Measurements from ENCODE around the gene SOHLH1.

The SOHLH1 gene

DNA sequence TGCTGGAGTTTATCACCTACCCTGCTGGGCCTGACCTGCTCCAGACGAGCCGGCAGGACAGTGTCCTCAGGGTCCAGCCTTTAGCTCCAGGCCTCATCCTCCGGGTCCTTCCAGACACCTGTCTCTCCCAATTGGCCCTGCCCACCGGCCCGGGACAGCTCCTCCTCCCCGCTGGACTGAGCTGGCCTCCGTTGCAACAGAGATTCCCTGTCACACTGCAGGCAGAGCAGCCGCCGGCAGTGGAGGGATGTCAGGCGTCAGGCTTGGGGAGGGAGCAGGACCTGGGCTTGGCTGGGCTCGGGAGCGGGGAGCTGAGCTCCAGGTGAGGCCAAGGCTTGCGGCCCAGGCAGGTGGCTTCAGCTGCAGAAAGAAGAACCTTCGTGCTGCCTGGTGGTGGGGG, 4.4 kb upstream of the SOHLH1 start:
- no peak overlapping the region for H3K4me3 Mint-ChIP-seq
- no peaks in the 10 kb centered on the region for H3K9me3 Mint-ChIP-seq
- no peaks in the 10 kb centered on the region for H3K27me3 Mint-ChIP-seq (ENCODE audit: low read depth)
- H3K4me1 Mint-ChIP-seq (ENCODE audit: low read depth) = no peaks in the 10 kb centered on the region
- DNase-seq (ENCODE audit: low spot score) = no peak
- H3K27ac Mint-ChIP-seq = no peak overlapping the region
- no peaks in the 10 kb centered on the region for H3K36me3 Mint-ChIP-seq (ENCODE audit: low read depth)

DNA sequence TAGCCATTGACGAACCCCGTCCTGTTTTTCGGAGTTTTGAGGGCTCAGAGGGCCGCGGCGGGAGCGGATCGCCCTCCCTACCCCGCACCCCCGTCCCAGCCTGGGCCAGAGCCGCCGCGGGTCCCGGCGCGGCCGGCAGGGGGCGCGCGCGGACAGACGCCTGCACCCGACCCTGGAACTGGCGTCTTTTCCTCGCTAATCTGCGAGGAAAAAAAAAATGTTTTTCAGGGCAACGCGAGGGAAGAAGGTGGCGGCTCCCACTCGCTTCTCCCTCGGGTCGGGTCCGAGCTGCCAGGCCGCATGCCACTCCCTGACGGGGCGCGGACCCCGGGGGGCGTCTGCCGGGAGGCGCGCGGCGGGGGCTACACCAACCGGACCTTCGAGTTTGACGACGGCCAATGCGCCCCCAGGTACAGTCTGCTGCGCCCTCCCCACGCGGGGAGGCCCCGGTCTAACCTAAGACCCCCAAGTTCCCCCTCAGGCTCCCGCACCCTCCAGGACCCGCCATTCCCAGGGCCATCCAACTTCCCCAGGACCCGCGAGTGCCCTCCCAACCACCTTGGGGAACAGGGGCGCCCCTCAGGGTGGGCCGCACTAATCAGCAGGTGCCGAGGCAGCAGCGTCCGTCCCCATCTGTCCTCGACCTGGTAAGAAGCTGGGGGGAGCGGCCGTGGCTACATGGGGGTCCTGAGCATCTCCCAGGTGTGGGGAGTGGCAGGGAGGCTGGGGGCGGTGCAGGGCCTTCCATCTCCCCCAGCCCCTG, 2.9 kb upstream of the SOHLH1 start, which contains the start of gene KCNT1:
TSS of gene KCNT1 (plus strand) at position 227 of the 763 bp plus-strand sequence. CDS start at position 301, 74 bp downstream.
- Mint-ChIP-seq H3K4me1 (ENCODE audit: low read depth) (no peaks in the 10 kb centered on the region), H3K27ac (no peak within 1 kb of the TSS), H3K36me3 (ENCODE audit: low read depth) (no peaks in the 10 kb centered on the region), H3K27me3 (ENCODE audit: low read depth) (no peaks in the 10 kb centered on the region), H3K4me3 (no peak within 1 kb of the TSS), H3K9me3 (no peaks in the 10 kb centered on the region)
- DNase-seq (ENCODE audit: low spot score) = peak; percentile 38

DNA sequence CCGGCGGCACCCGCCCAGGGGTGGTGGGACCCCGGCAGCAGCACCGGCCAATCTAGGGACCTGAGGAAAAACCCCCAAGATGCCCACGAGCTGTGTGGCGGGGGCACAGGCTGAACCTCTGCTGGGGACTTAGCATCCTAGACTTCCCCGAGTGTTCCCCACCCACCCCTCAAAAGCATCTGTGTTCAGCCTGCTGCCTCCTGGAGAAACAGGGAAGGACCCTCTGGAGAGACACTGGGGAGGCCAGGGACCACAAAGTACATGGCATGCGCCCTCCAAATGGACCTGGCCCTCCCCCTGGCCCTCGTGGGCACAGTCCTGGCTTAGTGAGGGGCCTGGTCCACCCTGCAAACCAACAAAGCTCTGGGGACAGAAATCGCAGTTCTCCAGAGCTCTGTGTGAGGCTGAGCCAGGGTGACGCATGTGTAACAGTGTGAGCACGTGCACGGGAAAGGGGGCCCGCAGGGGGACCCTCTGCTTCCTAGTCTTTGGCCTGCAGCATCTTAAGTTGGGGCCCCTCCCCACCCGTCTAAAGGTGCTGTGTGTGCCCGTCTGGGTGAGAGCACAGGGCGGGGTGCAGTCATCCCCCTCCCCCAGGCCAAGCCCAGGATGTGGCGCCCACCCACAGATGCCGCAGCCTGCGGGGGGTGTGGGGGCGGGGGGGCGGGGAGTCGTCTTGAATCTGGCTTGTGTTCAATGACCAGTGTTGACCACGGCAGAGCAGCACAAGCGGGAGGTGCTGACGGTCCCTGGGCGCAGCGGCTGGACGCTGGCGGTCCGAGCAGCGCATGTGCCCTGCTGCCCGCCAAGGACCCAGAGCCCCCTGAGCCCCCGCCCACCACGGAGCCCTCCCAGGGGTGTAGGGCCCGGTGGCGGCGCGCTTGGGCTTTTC, 2.0 kb upstream of the SOHLH1 start:
- H3K27ac Mint-ChIP-seq = no peak overlapping the region
- DNase-seq (ENCODE audit: low spot score) = no peak
- no peak overlapping the region for H3K4me3 Mint-ChIP-seq
- H3K4me1 Mint-ChIP-seq (ENCODE audit: low read depth) = no peaks in the 10 kb centered on the region
- H3K27me3 Mint-ChIP-seq (ENCODE audit: low read depth) = no peaks in the 10 kb centered on the region
- H3K9me3 Mint-ChIP-seq = no peaks in the 10 kb centered on the region
- no peaks in the 10 kb centered on the region for H3K36me3 Mint-ChIP-seq (ENCODE audit: low read depth)

- H3K4me3 Mint-ChIP-seq = no peak overlapping the region
- no peaks in the 10 kb centered on the region for H3K27me3 Mint-ChIP-seq (ENCODE audit: low read depth)
Observed at GRCh38 chr9:135700525-135700924, 1.2 kb upstream of the SOHLH1 start.

DNA sequence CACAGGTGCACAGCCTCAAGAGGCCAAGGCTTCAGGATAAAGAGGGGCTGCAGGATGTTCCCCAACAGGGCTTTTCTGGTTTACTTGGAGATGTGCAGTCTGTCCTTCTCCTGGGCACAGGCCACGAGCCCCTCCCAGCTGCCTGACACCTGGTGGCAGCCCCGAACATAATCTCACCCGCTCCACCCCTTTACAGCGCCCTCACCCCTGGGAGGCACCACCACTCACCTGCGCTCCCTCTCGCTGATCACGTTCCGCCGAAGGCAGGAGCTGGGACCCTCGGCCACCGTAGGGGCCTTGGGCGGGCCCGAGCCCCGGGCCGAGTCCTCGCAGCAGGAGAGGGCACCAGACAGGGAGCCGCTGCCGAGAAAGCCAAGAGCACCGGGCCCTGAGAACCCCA, 514 bp downstream of the SOHLH1 start:
- Mint-ChIP-seq H3K36me3 (ENCODE audit: low read depth) (no peaks in the 10 kb centered on the region), H3K4me1 (ENCODE audit: low read depth) (no peaks in the 10 kb centered on the region), H3K27me3 (ENCODE audit: low read depth) (no peaks in the 10 kb centered on the region), H3K4me3 (no peak overlapping the region), H3K27ac (no peak overlapping the region), H3K9me3 (no peaks in the 10 kb centered on the region)
- DNase-seq (ENCODE audit: low spot score) = no peak

More at GRCh38 chr9:135700525-135700924, 1.2 kb upstream of the SOHLH1 start:
- Mint-ChIP-seq H3K4me1 (ENCODE audit: low read depth) (no peaks in the 10 kb centered on the region), H3K27ac (no peak overlapping the region), H3K36me3 (ENCODE audit: low read depth) (no peaks in the 10 kb centered on the region), H3K9me3 (no peaks in the 10 kb centered on the region)
- DNase-seq (ENCODE audit: low spot score) = no peak

DNA sequence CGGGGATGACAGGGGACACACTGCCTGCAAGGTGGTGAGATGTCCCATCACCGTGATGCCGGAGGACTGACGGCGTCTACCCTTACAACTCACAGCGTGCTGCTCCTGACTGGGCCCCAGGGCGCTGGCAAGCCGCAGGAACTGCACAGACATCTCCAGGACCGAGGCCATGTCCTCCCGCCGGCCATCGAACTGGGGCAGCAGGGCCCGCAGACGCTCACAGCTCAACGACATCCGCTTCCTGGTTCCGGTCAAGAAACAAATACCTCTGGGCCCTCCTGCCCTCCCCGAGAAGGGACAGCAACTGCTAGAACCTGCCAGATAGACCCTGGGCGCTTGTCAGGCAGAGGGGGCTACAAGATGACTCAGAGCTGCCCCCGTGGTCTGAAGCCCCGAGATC, 1.0 kb downstream of the SOHLH1 start:
- H3K27ac Mint-ChIP-seq = no peak overlapping the region
- H3K27me3 Mint-ChIP-seq (ENCODE audit: low read depth) = no peaks in the 10 kb centered on the region
- no peaks in the 10 kb centered on the region for H3K4me1 Mint-ChIP-seq (ENCODE audit: low read depth)
- H3K4me3 Mint-ChIP-seq = no peak overlapping the region
- H3K36me3 Mint-ChIP-seq (ENCODE audit: low read depth) = no peaks in the 10 kb centered on the region
- H3K9me3 Mint-ChIP-seq = no peaks in the 10 kb centered on the region
- no peak for DNase-seq (ENCODE audit: low spot score)

DNA sequence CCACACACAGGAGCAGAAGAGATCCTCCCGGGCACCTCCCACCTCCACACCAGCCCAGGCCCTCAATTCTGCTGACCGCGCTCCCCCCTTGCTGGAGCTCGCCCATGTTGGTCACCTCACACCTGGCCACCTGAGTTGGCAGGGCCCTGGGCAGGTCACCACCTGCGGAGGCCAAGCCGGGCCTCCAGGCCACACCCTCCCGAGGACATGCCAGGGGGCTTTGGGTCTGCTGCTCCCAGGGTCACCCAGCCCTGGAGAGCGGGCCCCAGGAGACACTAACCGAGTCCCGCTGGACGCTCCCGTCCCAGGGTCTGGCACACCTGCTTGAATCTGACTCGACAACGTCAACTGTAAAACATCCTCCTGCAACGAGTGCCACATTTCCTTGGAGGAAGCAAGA, 2.1 kb downstream of the SOHLH1 start:
- Mint-ChIP-seq H3K27ac (no peak overlapping the region), H3K4me1 (ENCODE audit: low read depth) (no peaks in the 10 kb centered on the region), H3K4me3 (no peak overlapping the region), H3K27me3 (ENCODE audit: low read depth) (no peaks in the 10 kb centered on the region), H3K36me3 (ENCODE audit: low read depth) (no peaks in the 10 kb centered on the region), H3K9me3 (no peaks in the 10 kb centered on the region)
- DNase-seq (ENCODE audit: low spot score) = no peak

- Mint-ChIP-seq H3K27me3 (ENCODE audit: low read depth) (no peaks in the 10 kb centered on the region), H3K36me3 (ENCODE audit: low read depth) (no peaks in the 10 kb centered on the region), H3K4me3 (no peak overlapping the region), H3K27ac (no peak overlapping the region), H3K9me3 (no peaks in the 10 kb centered on the region), H3K4me1 (ENCODE audit: low read depth) (no peaks in the 10 kb centered on the region)
- DNase-seq (ENCODE audit: low spot score) = no peak
Observed at GRCh38 chr9:135696446-135696845, 2.8 kb downstream of the SOHLH1 start.

DNA sequence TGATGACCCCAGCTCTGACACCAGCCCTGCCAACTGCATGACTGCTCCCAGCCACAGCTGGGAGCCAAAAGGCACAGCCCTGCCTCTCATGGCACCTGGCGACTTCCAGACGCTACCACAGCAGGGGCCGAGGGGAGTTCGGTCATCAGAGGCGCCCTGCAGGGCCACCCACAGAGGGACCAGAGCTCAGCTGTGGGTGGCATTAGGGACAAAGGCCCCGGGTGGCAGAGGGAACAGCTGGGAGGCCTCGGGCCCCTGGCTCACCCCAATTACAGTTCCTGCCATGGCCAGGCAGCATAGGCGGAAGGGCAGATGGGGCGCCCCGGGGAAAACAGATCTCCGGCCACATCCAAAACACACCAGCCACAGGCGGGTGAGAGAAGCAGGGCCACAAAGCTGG, 3.6 kb downstream of the SOHLH1 start:
- H3K27me3 Mint-ChIP-seq (ENCODE audit: low read depth) = no peaks in the 10 kb centered on the region

GRCh38 chr9:135695036-135695435, 4.2 kb downstream of the SOHLH1 start:
- Mint-ChIP-seq H3K36me3 (ENCODE audit: low read depth) (no peaks in the 10 kb centered on the region), H3K27ac (no peak overlapping the region), H3K9me3 (no peaks in the 10 kb centered on the region), H3K4me1 (ENCODE audit: low read depth) (no peaks in the 10 kb centered on the region), H3K27me3 (ENCODE audit: low read depth) (no peaks in the 10 kb centered on the region), H3K4me3 (no peak overlapping the region)
- DNase-seq (ENCODE audit: low spot score) = no peak

More for the DNA sequence above, 3.6 kb downstream of the SOHLH1 start:
- Mint-ChIP-seq H3K4me1 (ENCODE audit: low read depth) (no peaks in the 10 kb centered on the region), H3K4me3 (no peak overlapping the region), H3K9me3 (no peaks in the 10 kb centered on the region), H3K27ac (no peak overlapping the region), H3K36me3 (ENCODE audit: low read depth) (no peaks in the 10 kb centered on the region)
- no peak for DNase-seq (ENCODE audit: low spot score)

- Mint-ChIP-seq H3K27ac (no peak overlapping the region), H3K36me3 (ENCODE audit: low read depth) (no peaks in the 10 kb centered on the region), H3K27me3 (ENCODE audit: low read depth) (no peaks in the 10 kb centered on the region), H3K4me1 (ENCODE audit: low read depth) (no peaks in the 10 kb centered on the region), H3K9me3 (no peaks in the 10 kb centered on the region), H3K4me3 (no peak overlapping the region)
- DNase-seq (ENCODE audit: low spot score) = no peak
Observed at GRCh38 chr9:135694414-135694813, 4.9 kb downstream of the SOHLH1 start.

DNA sequence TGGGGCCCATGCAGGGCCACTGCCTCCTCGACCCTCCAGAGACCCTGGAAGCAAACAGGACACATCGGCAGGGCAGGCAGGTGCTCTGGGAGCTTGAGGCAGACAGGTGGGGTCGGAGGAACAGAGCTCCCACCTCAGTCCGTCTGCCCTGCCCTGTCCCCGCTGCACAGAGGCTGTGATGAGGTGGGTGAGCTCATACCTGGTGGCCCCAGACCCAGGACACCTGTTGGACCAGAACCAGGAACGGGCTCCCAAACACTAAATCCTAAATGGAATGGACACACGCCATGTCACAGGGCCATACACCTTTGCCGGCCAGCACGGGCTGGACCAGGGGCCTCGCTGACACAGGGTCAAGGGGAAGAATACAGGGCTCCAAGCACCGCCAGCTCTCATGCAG, 5.5 kb downstream of the SOHLH1 start:
- Mint-ChIP-seq H3K9me3 (no peaks in the 10 kb centered on the region), H3K4me3 (no peak overlapping the region), H3K27ac (no peak overlapping the region), H3K36me3 (ENCODE audit: low read depth) (no peaks in the 10 kb centered on the region), H3K4me1 (ENCODE audit: low read depth) (no peaks in the 10 kb centered on the region), H3K27me3 (ENCODE audit: low read depth) (no peaks in the 10 kb centered on the region)
- no peak for DNase-seq (ENCODE audit: low spot score)

- Mint-ChIP-seq H3K9me3 (no peaks in the 10 kb centered on the region), H3K27ac (no peak overlapping the region), H3K27me3 (ENCODE audit: low read depth) (no peaks in the 10 kb centered on the region), H3K36me3 (ENCODE audit: low read depth) (no peaks in the 10 kb centered on the region), H3K4me1 (ENCODE audit: low read depth) (no peaks in the 10 kb centered on the region), H3K4me3 (no peak overlapping the region)
- no peak for DNase-seq (ENCODE audit: low spot score)
Observed at GRCh38 chr9:135693265-135693664, 6.0 kb downstream of the SOHLH1 start.

- no peaks in the 10 kb centered on the region for H3K36me3 Mint-ChIP-seq (ENCODE audit: low read depth)
- no peaks in the 10 kb centered on the region for H3K9me3 Mint-ChIP-seq
- no peaks in the 10 kb centered on the region for H3K4me1 Mint-ChIP-seq (ENCODE audit: low read depth)
- H3K4me3 Mint-ChIP-seq = no peak overlapping the region
- no peaks in the 10 kb centered on the region for H3K27me3 Mint-ChIP-seq (ENCODE audit: low read depth)
- peak; percentile 4 for DNase-seq (ENCODE audit: low spot score)
- no peak overlapping the region for H3K27ac Mint-ChIP-seq
Observed at GRCh38 chr9:135692410-135692809, 6.9 kb downstream of the SOHLH1 start.
